Heart left ventricle (tissue), 13 donors: ENCODE results near the gene CSH2.

Source experiments
- CTCF ChIP-seq, 12 donors: fragments of 200-600 bp; sonication (generic) in 4 of 12; IDR thresholded peaks; one replicate each; pipeline versions ENCODE4 v1.5.0 to v1.8.0; 2018 to 2022; ENCODE audit warnings: antibody characterized with exemption in 12 of 12, mild to moderate bottlenecking in 5 of 12
- POLR2A ChIP-seq, 2 donors: fragments of 450-650 bp; IDR thresholded peaks; one replicate each; pipeline ENCODE4 v1.6.1; 2017; ENCODE audit warnings: antibody characterized with exemption in 2 of 2, mild to moderate bottlenecking in 2 of 2, moderate library complexity in 2 of 2
- donor health status: ischemic (EF 13 %, LVEDD 7.1; RV severe dilation, severe dysfunction).
- donor health status: DM: no; HTN: yes; CAD: no.
- donor health status: DM: no; HTN: no; CAD: no.
- donor health status: ischemic (EF 25% LVEDD 6.9; RV normal size, moderate dysfunction).
- donor health status: ischemic (EF 25% LVEDD 5.7; RV mildly dilated, moderate dysfunction).
- donor health status: ischemic (EF 35%, LVEDD 5.7; RV mildly dilated, moderate dysfunction).
- donor health status: nonischemic (EF 11% LVEDD 7.7; RV severe dilation, severe dysfunction).
- donor health status: DM: yes; HTN: yes; CAD: no.
- donor health status: PGD.
- donor health status: ischemic (EF 29% LVEDD 5.4; RV normal size, mild dysfunction).
- donor health status: nonischemic (EF 23%, LVEDD 6.1; RV moderate dilation, normal function).

- TF ChIP-seq CTCF (IDR thresholded peaks at IDR 0.05) (no peak), POLR2A (IDR thresholded peaks at IDR 0.05) (no peak)
These were observed 14.2 kb downstream of the CSH2 start for GRCh38 chr17:63859257-63859656.
